ENCODE data around the gene CLEC11A.

Gene CLEC11A

GRCh38 chr19:50703915-50704796 lies 19.0 kb upstream of the CLEC11A start:
- in situ Hi-C loops (cut with MboI; ENCODE audit: low sequenced_read_pairs), result no loop called here

DNA sequence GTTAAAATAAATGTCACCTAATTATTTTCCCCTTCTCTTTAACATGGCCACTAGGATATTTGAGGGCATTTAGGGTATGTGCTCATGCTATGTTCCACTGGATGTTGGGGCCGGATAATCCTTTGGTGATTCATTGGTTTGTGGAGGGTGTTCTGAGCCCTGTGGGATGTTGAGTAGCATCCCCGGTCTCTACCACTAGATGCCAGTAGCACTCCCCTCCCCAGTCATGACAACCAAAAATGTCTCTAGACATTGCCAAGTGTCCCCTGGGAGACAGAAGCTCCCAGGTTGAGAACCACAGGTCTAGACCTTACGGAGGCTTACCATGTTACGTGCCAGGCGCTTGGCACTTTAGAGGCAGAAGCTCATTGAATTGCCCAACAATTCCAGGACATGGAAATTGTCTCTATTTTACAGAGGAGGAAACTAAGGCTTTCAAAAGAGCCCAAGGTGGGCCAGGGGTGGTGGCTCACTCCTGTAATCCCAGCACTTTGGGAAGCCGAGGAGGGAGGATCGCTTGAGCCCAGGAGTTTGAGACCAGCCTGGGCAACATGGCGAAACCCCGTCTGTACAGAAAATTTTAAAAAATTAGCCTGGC lies 17.6 kb upstream of the CLEC11A start:
- in situ Hi-C loops (cut with MboI; ENCODE audit: low sequenced_read_pairs), result no loop called here

DNA sequence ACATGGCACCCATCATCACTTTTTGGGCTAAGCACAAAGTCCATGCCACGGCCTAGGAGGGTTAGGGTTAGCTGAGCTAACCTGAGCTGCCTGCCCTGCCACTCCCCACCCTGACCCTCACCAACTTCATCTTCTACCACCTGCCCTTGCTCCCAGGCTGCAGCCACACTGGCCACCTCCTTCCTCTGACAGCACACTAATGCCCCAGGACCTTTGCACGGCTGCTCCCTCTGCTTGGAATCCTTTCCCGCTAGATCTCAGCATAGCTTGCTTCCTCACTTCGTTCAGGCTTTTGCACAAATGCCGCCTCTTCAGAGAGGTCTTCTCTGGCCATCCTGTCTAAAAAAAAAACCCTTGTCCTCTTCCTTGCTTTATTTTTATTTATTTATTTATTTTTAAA lies 16.8 kb upstream of the CLEC11A start:
- in situ Hi-C loops (cut with MboI; ENCODE audit: low sequenced_read_pairs), result no loop called here

GRCh38 chr19:50708179-50708879 lies 14.8 kb upstream of the CLEC11A start:
- in situ Hi-C loops (cut with MboI; ENCODE audit: low sequenced_read_pairs), result no loop called here

DNA sequence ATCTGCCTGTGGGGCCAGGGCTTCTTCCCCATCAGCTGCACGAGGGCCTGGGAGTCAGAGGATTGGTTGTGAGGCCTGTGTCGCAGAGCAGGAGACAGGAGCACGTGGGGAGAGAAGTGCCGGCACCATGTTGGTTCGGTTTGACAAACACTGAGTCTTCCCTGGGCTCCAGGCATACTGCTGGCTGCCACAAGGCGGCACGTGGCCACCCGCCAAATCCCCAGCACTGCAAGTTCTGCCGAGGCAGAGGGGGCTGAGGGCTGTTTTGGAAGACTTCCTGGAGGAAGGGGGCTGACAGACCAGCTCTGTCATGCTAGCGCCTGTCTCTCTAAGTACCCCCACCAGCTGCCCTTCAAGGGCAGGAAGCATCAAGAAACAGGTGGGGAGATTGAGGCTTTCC lies 13.1 kb upstream of the CLEC11A start:
- in situ Hi-C loops (cut with MboI; ENCODE audit: low sequenced_read_pairs), result no loop called here

GRCh38 chr19:50710612-50711011 lies 12.6 kb upstream of the CLEC11A start:
- in situ Hi-C loops (cut with MboI; ENCODE audit: low sequenced_read_pairs), result no loop called here

DNA sequence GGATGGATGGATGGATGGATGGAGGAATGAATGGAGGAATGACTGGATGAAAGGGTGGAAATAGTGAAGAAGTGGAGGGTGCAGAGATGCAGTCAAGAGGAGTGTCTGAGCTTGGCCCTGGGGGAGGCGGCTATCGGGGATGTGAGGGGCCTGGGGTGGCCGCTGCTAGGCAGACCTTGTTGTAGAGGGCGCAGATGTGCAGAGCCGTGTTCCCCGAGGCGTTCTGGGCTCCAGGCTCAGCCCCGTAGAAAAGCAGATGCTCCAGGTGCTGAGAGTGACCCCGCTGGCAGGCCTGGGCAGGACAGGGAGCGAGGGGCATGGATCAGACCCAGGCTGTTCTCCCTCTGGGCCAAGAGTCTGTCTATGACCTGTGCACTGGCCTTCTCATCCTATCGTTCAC lies 12.0 kb upstream of the CLEC11A start:
- in situ Hi-C loops (cut with MboI; ENCODE audit: low sequenced_read_pairs), result no loop called here

DNA sequence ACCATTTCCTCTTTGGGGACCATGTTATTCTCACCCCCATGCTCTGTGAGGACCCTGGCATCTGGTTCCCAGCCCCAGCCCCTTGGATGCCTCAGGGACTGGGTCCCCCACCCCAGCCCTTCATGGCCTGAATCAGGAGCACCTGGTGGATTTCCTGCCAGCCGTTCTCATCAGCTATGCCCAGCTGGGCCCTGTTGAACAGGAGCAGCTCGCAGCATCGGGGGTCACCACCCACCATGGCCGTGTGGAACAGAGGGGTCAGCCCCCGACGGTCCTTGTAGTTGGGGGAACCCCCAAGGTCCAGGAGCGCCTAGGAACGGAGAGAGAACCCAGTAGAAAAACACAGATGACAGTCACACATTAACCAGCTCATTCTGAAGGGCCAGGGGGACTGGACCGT lies 11.4 kb upstream of the CLEC11A start:
- in situ Hi-C loops (cut with MboI; ENCODE audit: low sequenced_read_pairs), result no loop called here

GRCh38 chr19:50712833-50713232 lies 10.3 kb upstream of the CLEC11A start:
- in situ Hi-C loops (cut with MboI; ENCODE audit: low sequenced_read_pairs), result no loop called here

DNA sequence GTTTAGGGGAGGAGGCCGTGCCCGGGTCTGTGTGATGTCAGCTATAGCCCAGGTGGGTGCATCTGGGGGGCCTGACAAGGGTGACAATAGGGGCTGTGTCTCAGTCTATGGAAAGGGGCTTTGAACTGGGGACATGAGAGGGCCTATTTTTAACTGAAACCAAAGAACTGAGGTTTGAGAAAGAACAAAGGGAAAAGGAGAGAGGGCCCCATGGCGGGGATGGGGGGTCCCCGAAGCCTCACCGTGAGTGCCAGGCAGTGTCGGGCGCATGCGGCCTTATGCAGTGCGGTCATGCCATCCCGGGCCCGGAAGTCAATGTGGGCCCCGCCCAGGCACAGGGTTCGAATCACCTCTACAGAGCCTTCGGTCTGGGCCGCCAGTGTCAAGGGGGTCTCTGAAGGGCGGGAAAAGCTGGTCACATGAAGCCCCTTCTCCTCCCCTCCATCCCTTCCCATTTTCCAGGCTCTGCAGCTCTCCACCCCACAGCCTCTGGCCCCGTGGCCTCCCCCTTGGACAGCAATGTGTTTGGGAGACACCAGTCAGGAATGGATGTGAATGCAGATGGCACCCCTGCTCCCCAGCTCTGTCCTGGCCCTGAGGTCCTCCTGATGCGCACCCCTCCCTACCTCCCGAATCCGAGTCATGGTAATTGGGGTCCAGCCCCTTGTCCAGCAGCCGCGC lies 9.5 kb upstream of the CLEC11A start:
- in situ Hi-C loops (cut with MboI; ENCODE audit: low sequenced_read_pairs), result no loop called here

- in situ Hi-C loops (cut with MboI; ENCODE audit: low sequenced_read_pairs), result no loop called here
These were observed 6.8 kb upstream of the CLEC11A start for GRCh38 chr19:50716178-50717025.

DNA sequence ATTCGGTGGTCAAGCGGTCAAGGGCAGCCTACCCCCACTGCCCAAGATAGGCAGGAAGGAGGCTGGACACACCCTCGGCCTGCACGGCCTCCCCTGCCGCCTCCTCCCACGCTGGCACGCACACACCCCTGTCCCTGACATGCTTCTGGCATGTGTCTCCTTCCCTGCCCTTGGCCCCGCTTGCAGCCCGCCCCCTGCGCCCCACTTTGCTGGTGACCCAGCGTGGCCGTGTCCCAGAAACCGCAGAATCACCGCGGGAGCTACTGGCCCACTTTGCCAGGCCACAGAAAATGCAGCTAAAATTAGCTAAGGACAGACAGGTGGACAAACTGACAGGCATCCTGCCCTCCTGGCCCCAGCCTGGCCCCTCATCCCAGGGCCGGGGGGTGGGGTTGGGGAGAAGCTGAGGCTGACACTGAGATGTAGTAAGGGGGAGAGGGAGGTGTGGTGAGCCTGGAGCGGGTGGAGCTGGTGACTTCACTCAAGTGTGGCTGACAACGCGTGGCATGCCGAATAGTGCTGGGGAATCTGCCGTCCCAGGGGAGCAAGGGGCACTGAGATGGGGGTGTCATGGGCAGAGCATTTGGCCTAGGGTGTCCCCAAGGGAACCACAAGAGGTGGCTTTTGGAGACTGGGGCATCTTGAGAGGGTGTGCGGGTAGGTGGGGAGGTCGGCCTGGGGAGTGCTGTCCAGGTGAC lies 6.0 kb upstream of the CLEC11A start:
- in situ Hi-C loops (cut with MboI; ENCODE audit: low sequenced_read_pairs), result no loop called here

- in situ Hi-C loops (cut with MboI; ENCODE audit: low sequenced_read_pairs), result no loop called here
These were observed 5.3 kb upstream of the CLEC11A start for GRCh38 chr19:50717891-50718254.

- in situ Hi-C loops (cut with MboI; ENCODE audit: low sequenced_read_pairs), result no loop called here
These were observed 4.7 kb upstream of the CLEC11A start for GRCh38 chr19:50718255-50719118.

GRCh38 chr19:50719119-50719435 lies 4.1 kb upstream of the CLEC11A start:
- in situ Hi-C loops (cut with MboI; ENCODE audit: low sequenced_read_pairs), result no loop called here

DNA sequence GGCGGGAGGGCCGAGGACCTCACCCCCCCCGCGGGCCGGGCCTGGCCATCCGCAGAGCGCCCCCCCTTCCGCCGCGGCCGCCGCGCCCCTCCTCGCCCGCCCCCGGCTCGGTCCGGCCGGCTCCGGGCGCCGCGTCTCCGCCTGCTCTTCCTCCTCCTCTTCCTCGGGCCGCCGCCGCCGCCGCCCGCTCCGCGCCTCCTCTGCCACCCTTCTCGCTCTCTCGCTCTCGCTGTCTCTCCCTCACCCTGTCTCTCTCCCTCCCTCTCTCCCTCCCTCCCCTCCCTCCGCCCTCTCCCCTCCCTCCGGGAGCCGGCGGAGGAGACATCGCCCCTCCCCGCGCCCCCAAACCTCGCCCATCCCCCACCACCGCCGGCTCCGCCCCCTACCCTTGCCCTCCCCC lies 3.6 kb upstream of the CLEC11A start, which contains the start of gene SHANK1:
TSS of gene SHANK1 (minus strand) at position 237 of the 400 bp plus-strand sequence. CDS start 2,883 bp downstream, outside the sequence.
- in situ Hi-C loops (cut with MboI; ENCODE audit: low sequenced_read_pairs), result no loop called here

DNA sequence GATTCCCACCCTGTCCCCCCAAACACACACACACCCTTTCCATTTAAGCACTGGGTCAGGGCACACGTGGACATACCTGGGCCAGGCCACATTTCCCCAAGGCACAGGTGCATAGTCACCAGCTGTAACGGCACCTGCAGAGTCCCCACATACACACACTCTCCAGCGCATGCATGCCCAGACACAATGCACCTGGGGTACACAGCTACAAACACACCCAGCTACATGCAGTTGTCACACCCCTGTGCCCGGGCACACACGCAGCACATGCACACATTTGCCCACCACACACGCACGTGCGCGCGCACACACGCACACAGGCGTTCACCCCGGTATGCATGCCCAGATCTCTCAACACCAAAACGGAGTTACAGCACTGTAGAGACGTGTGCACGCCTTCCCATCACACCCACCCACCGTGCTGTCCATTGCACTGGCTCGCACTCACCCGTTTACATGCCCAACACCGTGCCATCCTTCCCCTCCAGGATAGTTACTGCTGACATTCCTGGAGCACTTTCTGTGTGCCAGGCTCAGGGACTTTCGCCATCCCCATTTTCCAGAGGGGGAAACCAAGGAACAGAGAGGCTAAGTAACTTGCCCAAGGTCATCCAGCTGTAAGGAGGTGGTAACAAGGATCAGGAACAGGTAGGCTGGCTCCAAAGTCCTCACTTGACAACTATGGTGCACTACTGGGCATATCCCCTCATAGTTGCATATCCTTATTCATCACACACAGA lies 2.8 kb upstream of the CLEC11A start:
- in situ Hi-C loops (cut with MboI; ENCODE audit: low sequenced_read_pairs), result no loop called here

DNA sequence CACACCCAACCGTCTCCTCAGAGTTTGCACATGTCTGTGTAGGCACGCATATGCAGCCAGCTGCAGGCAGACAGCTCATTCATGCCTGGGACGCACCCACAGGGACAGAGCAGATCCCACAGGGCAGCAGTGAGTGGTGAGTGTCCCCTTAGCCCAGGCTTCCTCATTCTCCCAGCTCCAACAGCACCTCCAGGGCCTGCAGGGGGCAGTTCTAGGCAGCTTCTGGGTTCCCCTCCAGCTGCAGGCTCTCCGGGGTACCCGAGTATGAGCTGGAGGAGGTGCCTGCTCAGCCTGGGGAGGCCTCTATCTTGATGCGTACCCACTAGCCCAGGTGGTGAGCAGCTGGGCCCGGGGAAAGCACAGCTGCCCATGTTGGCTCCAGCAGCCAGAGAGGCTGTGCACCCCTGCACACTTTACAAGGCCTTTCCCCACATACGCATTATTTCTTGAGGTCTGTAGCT lies 2.2 kb upstream of the CLEC11A start:
- in situ Hi-C loops (cut with MboI; ENCODE audit: low sequenced_read_pairs), result no loop called here

Data from HL-60/S4 (cell line).